GM20000 (cell line): ENCODE results near the gene RCOR1.

Experiments used
- DNase-seq: peaks from one replicate; pipeline ENCODE4 v3.0.0; 2012; ENCODE audit warnings: low spot score
- TF ChIP-seq, protein P1 (sequence below): IDR thresholded peaks from 2 replicates; pipeline ENCODE4 v1.5.1; 2012; ENCODE audit warnings: mild to moderate bottlenecking, control low read depth; ENCODE audit errors: extremely low read depth, missing control alignments

The RCOR1 gene

DNA sequence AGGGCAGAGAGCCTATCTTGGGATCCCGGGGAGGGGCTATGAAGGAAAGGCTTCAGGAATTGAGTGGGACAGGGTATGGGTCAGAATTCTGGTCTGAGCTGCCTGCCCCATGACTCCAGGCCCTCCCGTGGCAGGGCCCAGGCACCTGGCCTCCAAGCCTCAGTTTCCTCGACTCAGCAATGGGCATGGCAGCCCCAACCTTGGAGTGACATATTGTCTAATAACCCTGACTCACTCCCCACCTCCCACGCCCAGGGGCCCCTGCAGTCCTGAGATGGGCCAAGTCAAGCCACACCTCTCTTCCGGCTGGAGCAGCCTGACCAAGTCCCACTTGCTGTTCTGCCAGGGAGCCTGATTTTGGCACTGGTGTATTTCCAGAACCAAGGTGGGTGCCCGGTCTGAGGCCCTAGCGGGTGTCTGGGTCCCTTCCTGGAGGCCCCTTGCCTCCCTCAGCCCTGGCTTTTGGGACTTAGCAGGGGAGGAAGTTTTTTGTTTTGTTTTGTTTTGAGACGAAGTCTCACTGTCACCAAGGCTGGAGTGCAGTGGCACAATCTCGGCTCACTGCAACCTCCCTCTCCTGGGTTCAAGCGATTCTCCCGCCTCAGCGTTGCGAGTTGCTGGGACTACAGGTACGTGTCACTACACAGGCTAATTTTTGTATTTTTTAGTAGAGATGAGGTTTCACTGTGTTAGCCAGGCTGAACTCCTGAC lies 40.3 kb upstream of the RCOR1 start:
- TF ChIP-seq, protein P1, sequence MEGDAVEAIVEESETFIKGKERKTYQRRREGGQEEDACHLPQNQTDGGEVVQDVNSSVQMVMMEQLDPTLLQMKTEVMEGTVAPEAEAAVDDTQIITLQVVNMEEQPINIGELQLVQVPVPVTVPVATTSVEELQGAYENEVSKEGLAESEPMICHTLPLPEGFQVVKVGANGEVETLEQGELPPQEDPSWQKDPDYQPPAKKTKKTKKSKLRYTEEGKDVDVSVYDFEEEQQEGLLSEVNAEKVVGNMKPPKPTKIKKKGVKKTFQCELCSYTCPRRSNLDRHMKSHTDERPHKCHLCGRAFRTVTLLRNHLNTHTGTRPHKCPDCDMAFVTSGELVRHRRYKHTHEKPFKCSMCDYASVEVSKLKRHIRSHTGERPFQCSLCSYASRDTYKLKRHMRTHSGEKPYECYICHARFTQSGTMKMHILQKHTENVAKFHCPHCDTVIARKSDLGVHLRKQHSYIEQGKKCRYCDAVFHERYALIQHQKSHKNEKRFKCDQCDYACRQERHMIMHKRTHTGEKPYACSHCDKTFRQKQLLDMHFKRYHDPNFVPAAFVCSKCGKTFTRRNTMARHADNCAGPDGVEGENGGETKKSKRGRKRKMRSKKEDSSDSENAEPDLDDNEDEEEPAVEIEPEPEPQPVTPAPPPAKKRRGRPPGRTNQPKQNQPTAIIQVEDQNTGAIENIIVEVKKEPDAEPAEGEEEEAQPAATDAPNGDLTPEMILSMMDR = no peak
- DNase-seq = no peak

DNA sequence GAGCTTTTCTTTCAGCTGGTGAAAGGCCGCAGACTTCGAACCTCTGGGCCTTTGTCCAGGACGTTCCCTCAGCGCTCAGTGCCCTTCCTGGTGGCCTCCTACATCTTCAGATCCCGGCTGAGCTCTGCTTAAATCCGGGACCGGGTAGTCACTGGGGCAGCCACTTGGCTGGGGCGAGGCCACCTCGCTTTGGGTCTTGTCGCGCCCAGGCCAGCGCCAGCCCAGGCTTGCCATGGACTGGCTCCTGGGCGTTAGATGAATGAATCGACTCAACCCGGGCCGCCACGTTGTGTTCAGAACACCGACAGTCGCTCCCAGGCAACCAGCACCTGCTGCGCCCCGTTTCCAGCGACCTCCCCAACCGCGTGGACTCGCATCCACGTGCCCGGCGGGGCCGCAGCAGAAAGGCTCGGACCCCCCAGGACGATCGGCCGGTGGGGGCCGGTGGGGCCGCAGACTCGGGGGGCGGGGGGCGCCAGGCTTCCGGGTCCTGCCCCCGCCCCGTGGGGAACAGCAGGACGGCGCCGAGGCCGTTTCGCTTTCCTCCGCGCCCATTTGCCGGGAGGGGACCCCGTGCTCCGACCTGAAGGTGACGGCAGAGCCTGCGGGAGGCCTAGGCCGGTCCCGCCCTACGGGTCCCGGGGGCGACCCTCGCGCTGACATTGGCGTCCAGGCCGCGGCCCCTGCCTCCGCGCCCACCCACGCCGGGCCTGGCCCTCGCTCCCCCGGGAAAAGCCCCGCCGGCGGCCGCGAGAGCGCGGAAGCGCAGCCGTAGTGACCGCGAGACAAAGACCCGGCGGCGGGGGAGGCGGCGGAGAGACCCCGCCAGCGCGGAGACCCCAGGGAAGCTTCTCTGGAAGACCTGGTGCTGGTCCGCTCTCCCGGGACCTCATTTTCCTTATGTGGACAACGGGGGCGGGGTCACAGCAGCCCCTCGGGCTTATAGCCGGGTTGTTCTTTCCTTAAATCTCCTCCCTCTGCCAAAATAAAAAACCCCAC lies 37.3 kb upstream of the RCOR1 start:
- DNase-seq = peak; percentile 87
- TF ChIP-seq, protein P1 = no peak

DNA sequence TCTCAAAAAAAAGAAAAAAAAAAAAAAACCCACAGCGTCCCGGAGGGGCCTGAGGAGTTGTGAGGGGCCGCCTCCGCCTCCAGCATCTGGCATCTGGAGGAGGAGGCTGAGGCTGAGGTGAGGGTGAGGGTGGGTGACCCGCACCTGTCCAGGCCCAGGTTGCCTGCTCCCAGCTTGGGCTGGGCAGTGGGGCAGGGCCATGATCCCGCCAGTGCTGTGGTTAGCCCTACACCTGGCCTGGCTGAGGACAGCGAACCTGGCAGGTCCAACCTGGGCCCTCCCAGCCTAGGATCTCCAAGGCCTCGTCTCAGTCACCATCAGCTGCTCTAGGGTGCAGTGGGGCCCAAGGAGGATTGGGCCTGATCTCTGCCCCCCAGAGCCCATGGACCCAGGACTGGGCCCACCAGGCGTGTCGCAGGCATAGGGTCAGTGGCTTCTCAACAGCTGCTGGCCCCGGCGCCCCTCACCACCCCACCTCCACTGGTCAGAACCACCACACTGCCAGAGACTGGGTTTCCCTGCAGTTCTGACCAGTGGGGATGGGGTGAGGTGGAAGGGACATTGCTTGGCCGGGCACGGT lies 36.3 kb upstream of the RCOR1 start:
- no peak for DNase-seq
- TF ChIP-seq, protein P1 = no peak

DNA sequence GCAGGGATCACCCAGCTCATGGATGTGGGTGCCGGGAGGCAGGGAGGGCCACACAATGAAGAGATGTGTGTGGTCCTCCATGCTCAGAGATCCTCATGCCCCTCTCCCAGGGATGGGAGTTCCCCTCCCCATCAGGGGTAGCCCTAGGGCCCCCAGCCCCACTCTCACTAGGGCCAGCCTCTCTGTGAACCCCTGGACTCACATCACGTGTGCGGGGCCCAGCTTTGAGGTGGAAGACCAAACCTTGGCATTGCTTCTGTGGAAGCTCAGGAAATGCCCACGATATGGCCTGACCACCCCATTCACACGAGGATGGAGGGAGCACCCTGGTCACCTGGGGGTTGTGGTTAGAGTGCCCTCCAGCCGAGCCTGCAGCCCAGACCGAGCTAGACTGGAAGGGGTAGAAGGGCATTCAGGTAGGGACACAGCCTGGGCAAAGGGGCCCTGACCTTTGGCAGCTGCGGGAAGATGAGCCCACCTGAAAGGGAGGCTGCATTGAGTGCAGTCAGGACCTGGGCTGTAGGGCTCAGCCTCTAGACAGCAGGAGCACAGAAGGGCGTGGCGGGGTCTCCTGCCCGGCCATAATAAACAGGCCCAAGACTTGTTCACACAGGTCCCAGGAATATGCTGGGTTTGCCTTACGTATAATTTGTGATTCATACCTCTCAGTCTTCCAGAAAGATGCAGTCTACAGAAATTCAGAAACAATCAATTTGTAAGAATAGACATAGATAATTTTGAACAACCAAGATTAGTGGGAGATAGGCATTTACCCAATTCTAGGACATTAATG lies 34.8 kb upstream of the RCOR1 start:
- TF ChIP-seq, protein P1 = no peak
- no peak for DNase-seq

DNA sequence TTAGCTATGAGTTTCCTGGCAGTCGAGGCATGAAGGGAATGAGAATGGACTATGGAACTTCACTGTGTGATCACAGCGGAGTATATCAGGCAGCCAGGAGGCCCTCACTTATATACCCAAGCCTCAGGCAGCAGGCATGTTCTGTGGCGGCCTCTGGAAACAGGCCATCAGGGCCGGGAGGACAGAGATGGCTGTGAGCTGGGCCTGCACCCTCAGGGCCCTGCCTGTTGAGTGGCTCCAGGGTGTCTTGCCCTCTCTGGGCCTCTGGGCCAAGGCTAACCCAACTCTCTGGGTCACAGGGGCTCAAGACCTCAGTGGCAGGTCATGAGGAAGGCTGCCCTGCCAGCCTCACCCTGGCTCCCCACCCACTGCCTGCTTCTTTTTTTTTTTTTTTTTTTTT lies 33.9 kb upstream of the RCOR1 start:
- TF ChIP-seq, protein P1 = no peak
- DNase-seq = no peak

DNA sequence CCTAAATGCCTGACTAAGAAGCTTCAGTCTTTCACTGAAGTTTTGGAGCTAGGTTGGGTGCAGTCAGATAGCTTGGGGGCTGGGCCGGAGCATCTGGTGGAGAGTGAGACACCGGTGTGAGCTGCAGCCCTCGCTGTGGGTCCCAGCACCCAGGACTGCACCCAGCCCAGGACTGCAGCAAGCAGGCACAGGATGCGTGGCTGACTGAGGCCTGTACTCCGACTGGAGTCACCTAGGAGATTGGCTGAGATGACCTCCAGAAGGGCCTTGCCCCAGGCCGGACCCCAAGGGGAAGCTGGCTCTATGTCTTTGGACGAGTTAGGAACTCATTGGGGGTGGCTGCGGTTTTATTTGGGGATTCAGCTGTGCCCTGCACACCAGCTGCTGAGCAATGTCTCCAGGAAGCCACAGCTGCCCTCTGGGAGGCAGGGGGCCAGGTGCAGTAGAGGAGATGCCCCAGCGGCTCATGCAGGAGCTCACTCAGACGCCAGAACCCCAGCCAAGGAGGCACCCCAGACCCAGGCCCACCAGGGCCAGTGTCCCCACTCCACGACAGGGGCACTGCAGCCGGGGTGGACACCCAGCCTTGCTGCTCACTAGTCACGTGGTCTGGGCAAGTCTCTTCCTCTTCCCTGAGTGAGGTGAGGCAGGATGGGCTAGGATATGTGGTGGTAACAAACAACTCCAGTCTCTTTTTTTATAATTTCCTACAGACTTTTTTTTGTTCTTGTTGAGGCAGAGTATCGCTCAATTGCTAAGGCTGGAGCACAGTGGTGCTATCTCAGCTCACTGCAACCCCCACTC lies 31.8 kb upstream of the RCOR1 start:
- DNase-seq = no peak
- TF ChIP-seq, protein P1 = no peak
